ENCODE data around the gene KCNH4. TPM values are rescaled to one million over a fixed set of nuclear protein-coding genes. Genes with fewer than 3 reads are reported as not detected.

The KCNH4 gene
- total and polyA plus RNA-seq, 9 of the 15 experiments (the other 6 are each of a cell fraction or from before 2014, with no cell fraction given) = 0.10 to 1.8 (median 0.50) TPM

- TF ChIP-seq MTF1 (CRISPR knock-in tag; IDR thresholded peaks at IDR 0.05; ENCODE audit: borderline replicate concordance) (no peak), ARID4B (CRISPR knock-in tag; IDR thresholded peaks at IDR 0.05) (no peak), CBX2 (IDR thresholded peaks at IDR 0.05; ENCODE audit: insufficient read depth, low read length, poor library complexity, severe bottlenecking) (no peak), ILF3 (IDR thresholded peaks at IDR 0.05; ENCODE audit: borderline replicate concordance) (no peak), ARID3B (CRISPR knock-in tag; IDR thresholded peaks at IDR 0.05; ENCODE audit: borderline replicate concordance) (no peak), THRAP3 (IDR thresholded peaks at IDR 0.05; ENCODE audit: borderline replicate concordance) (no peak), MCM2 (IDR thresholded peaks at IDR 0.05; ENCODE audit: low read depth) (no peak), ZNF175 (CRISPR knock-in tag; IDR thresholded peaks at IDR 0.05; ENCODE audit: low read depth) (no peak), TAF7 (tag; IDR thresholded peaks at IDR 0.05) (peak; percentile 48), ZNF197 (CRISPR knock-in tag; IDR thresholded peaks at IDR 0.05; ENCODE audit: low read depth) (no peak), ZNF407 (IDR thresholded peaks at IDR 0.05; ENCODE audit: low read depth) (no peak; the same call in 1 of the 2 replicates), BRD4 (IDR thresholded peaks at IDR 0.05) (no peak)
Measured at GRCh38 chr17:42193969-42194899, 13.3 kb upstream of the KCNH4 start, which contains the start of gene GHDC (continued).

Measured in K562 (cell line).